HG02588 (cell line): Measurements from ENCODE around the gene ZNF385C.

Source experiments
- ATAC-seq: cut with Tn5 transposase; IDR thresholded peaks from one replicate; pipeline ENCODE4 v1.9.1; 2021; ENCODE audit warnings: mild to moderate bottlenecking, moderate library complexity; ENCODE audit not compliant: unreplicated experiment

Gene ZNF385C

GRCh38 chr17:41996855-41997164 is 101.5 kb downstream of the ZNF385C start:
- no peak for ATAC-seq

GRCh38 chr17:41992576-41992975 is 105.7 kb downstream of the ZNF385C start:
- no peak for ATAC-seq

DNA sequence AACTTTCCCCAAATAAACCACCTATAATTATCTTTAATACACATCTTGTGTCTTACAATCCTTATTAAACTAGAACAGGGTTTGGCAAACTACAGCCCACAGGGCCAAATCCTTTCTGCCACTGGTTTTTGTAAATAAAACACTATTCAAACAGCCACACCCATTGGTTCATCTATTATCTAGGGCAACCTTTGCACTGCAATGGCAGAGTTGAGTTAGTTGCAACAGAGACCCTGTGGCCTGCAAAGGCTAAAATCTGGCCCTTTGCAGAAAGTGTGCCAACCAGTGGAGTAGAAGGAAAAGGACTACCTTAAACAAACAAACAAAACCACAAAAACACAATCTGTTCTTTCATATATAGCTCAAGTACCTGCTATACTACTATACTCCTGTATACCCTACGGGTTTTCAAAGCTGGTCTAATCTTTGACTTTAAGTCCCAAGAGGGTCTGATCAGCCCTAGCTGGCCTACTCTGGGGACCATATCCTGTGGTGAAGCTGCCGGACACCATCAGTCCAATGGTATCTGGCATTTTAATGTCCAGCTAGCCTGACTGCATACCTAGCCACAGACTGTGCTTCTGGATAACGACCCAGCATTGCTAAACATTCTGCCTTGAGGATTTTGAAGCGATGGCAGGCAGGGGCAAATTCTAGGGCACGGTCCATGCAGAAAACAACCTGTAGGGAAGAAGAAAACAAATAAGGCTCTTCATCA is 108.4 kb downstream of the ZNF385C start:
- no peak for ATAC-seq

DNA sequence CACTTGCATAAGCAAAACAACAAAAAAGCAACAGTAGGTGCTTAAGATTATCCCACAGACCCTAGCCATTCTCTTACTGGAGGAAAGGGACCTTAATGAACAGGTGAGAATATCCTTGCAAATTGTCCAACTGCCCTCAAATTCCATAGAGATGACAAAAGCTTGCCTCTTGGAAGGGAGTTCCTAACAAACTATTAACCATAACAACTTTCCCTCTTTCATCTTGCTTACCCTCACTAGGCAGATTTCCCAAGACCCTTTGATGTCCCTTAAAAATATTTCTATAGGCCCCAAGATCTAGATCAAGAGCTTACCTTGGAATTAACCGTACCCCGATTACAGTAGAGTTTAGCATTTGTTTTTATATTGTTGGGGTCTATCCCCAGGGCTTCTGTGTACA is 109.9 kb downstream of the ZNF385C start:
- no peak for ATAC-seq

DNA sequence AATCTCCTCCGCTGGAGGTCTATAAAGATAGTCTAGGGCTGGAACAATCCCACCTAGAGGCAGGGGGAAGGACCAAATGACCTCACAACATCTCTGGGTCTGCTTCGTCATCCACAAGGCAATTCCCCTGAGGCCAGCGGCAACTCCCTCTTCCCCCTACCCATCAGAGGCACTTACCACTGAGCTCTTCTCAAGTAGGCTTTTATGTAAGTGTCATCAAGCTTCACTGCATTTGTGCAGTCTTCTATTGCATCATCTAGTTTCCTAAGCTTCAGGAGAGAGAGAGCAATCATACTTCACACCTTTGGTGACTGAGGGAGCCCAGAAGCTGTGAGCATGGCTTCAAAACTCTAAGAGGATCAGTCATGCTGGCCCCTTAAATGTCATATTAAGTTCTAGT is 110.6 kb downstream of the ZNF385C start:
- no peak for ATAC-seq

GRCh38 chr17:41986634-41987033 is 111.6 kb downstream of the ZNF385C start:
- no peak for ATAC-seq

DNA sequence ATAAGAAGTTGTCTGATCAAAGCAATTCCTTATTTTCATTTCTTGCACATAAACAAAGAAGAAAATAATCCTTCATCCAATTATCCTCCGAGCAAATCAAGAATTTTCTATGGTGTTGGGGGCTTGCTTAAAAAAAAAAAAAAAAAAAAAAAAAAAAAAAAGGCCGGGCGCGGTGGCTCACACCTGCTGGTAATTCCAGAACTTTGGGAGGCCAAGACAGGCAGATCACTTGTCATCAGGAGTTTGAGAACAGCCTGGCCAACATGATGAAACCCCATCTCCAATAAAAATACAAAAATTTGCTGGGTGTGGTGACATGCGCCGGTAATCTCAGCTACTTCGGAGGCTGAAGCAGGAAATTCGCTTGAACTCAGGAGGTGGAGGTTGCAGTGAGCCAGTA is 112.4 kb downstream of the ZNF385C start:
- ATAC-seq = no peak

DNA sequence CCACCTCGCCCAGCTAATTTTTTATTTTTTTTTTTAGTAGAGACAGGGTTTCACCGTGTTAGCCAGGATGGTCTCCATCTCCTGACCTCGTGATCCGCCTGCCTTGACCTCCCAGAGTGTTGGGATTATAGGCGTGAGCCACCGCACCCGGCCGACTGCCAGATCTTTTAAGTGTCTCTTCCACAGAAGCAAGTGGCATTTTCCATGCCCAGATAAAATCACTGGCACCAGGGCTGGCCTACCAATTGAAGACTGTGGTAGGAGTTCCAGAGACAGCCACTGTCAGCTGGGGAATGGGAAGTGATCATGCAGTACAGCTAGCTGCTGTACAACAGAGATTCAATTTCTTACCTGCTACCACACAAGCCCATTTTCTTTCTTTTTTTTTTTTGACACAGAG is 113.8 kb downstream of the ZNF385C start:
- ATAC-seq = no peak

- no peak for ATAC-seq
Measured at GRCh38 chr17:41982026-41982760, 116.1 kb downstream of the ZNF385C start.

- no peak for ATAC-seq
Measured at GRCh38 chr17:41977991-41978390, 120.3 kb downstream of the ZNF385C start.

DNA sequence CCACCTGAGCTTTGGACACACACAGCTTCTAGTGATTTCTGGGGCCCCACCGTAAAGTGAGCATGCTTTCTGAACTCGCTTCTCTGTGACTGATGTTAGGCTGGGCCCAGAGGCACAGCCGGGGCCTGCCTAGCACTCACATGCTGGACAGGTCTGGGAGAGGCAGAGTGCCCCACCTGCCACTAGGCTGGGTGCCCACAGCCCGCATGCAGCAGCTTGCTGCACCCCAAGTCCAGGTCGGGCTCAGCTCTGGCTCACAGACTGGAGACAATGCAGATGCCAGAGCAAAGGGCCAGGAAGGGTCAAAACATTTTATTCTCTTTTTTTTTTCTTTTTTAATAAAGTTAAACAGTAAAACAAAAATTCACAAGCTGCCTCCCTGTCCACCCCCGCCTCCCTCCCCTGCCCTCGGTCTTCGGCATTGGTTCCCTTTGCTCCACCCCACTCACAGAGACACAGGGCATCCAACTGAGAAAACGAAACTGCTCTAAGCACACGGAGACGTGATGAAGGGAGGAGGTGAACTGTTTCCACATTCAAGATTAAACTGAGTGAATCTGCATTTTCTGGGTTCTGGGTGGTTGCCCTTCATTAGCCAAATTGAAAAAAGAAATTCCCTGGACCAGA is 122.0 kb downstream of the ZNF385C start:
- ATAC-seq = no peak
